Measurements from ENCODE around the gene U2AF1L4. TPM values are rescaled to one million over a fixed set of nuclear protein-coding genes. Genes with fewer than 3 reads are reported as not detected.

Gene U2AF1L4
- total RNA-seq, 3 donors from 2014 or later = 19.7 to 32.4 (median 32.1) TPM

DNA sequence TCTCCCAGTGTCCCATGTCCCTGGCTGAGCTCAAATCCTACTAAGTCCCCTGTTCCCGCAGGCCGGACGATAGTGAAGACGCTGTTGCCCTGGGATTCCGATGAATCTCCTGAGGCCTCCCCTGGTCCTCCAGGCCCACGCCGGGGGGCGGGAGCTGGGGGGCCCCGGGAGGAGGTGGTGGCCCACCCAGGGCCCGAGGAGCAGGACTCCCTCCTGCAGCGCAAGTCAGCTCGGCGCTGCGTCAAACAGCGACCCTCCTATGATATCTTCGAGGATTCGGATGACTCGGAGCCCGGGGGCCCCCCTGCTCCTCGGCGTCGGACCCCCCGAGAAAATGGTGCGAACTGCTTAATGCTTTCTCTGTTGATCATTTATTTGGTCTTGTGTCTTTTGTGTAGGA, 21.5 kb downstream of the U2AF1L4 start:
- Histone ChIP-seq H3K36me3 (ENCODE audit: low read depth) (peaks cover 35% of the 10 kb centered on the region), H3K9me3 (no peaks in the 10 kb centered on the region), H3K4me3 (no peak overlapping the region), H3K4me1 (ENCODE audit: low read depth) (peaks cover 9% of the 10 kb centered on the region)
- DNase-seq (no peak), ATAC-seq (no peak)
- intact Hi-C loops (cut with DNase I, micrococcal nuclease) = no loop called here
- TF ChIP-seq, protein P1, sequence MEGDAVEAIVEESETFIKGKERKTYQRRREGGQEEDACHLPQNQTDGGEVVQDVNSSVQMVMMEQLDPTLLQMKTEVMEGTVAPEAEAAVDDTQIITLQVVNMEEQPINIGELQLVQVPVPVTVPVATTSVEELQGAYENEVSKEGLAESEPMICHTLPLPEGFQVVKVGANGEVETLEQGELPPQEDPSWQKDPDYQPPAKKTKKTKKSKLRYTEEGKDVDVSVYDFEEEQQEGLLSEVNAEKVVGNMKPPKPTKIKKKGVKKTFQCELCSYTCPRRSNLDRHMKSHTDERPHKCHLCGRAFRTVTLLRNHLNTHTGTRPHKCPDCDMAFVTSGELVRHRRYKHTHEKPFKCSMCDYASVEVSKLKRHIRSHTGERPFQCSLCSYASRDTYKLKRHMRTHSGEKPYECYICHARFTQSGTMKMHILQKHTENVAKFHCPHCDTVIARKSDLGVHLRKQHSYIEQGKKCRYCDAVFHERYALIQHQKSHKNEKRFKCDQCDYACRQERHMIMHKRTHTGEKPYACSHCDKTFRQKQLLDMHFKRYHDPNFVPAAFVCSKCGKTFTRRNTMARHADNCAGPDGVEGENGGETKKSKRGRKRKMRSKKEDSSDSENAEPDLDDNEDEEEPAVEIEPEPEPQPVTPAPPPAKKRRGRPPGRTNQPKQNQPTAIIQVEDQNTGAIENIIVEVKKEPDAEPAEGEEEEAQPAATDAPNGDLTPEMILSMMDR (IDR thresholded peaks at IDR 0.05) = no peak

DNA sequence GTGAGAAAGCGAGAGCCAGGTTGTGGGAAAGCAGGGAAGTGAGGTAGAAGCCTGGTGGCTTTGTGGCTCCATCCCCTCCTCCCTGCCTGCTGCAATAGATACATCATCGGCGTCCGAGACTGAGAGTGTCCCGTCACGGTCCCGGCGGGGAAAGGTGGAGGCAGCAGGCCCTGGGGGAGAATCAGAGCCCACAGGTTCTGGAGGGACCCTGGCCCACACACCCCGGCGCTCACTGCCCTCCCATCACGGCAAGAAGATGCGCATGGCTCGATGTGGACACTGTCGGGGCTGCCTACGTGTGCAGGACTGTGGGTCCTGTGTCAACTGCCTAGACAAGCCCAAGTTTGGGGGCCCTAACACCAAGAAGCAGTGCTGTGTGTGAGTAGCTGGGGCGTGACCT, 22.3 kb downstream of the U2AF1L4 start:
- DNase-seq (no peak), ATAC-seq (no peak)
- Histone ChIP-seq H3K4me1 (ENCODE audit: low read depth) (peaks cover 10% of the 10 kb centered on the region), H3K4me3 (no peak overlapping the region), H3K9me3 (no peaks in the 10 kb centered on the region), H3K36me3 (ENCODE audit: low read depth) (peaks cover 31% of the 10 kb centered on the region)
- intact Hi-C loops (cut with DNase I, micrococcal nuclease) = no loop called here
- TF ChIP-seq, protein P1 (IDR thresholded peaks at IDR 0.05) = no peak

DNA sequence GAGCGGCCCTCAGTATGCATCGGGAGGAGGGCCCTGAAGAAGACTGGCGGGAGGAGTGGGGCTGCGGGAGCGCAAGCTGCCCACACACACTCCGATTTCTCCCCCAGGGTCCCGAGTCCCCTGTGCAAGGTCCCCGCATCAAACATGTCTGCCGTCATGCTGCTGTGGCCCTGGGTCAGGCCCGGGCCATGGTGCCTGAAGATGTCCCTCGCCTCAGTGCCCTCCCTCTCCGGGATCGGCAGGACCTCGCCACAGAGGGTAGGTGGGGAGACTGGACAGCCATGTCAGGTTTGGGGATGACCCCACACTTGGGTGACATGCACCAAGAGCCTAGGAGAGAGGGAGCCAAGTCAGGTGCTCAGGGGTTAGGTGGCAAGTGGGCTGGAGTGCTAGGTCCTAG, 22.8 kb downstream of the U2AF1L4 start:
- no peak for ATAC-seq

DNA sequence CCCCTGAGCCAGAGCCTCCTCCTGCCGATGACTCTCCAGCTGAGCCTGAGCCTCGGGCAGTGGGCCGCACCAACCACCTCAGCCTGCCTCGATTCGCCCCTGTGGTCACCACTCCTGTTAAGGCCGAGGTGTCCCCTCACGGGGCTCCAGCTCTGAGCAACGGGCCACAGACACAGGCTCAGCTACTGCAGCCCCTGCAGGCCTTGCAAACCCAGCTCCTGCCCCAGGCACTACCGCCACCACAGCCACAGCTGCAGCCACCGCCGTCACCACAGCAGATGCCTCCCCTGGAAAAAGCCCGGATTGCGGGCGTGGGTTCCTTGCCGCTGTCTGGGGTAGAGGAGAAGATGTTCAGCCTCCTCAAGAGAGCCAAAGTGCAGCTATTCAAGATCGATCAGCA, 23.8 kb downstream of the U2AF1L4 start:
- intact Hi-C loops (cut with DNase I, micrococcal nuclease) = no loop called here
- TF ChIP-seq, protein P1 (IDR thresholded peaks at IDR 0.05) = no peak
- no peaks in the 10 kb centered on the region for H3K9me3 ChIP-seq
- H3K4me3 ChIP-seq = no peak overlapping the region
- DNase-seq (no peak), ATAC-seq (no peak)
- H3K4me1 ChIP-seq (ENCODE audit: low read depth) = peaks cover 10% of the 10 kb centered on the region
- H3K36me3 ChIP-seq (ENCODE audit: low read depth) = peaks cover 24% of the 10 kb centered on the region

More for the DNA sequence above, 22.8 kb downstream of the U2AF1L4 start:
- intact Hi-C loops (cut with DNase I, micrococcal nuclease) = no loop called here
- no peaks in the 10 kb centered on the region for H3K9me3 ChIP-seq
- no peak for DNase-seq
- H3K36me3 ChIP-seq (ENCODE audit: low read depth) = peaks cover 27% of the 10 kb centered on the region
- peaks cover 10% of the 10 kb centered on the region for H3K4me1 ChIP-seq (ENCODE audit: low read depth)
- TF ChIP-seq, protein P1 (IDR thresholded peaks at IDR 0.05) = no peak
- H3K4me3 ChIP-seq = no peak overlapping the region

DNA sequence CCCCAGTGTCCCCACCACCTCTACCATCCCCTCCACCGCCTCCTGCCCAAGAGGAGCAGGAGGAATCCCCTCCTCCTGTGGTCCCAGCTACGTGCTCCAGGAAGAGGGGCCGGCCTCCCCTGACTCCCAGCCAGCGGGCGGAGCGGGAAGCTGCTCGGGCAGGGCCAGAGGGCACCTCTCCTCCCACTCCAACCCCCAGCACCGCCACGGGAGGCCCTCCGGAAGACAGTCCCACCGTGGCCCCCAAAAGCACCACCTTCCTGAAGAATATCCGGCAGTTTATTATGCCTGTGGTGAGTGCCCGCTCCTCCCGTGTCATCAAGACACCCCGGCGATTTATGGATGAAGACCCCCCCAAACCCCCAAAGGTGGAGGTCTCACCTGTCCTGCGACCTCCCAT, 24.6 kb downstream of the U2AF1L4 start:
- DNase-seq = no peak
- peaks cover 24% of the 10 kb centered on the region for H3K36me3 ChIP-seq (ENCODE audit: low read depth)
- TF ChIP-seq, protein P1 (IDR thresholded peaks at IDR 0.05) = no peak
- peaks cover 16% of the 10 kb centered on the region for H3K4me1 ChIP-seq (ENCODE audit: low read depth)
- intact Hi-C loops (cut with DNase I, micrococcal nuclease) = no loop called here
- no peak for ATAC-seq
- H3K4me3 ChIP-seq = no peak overlapping the region
- no peaks in the 10 kb centered on the region for H3K9me3 ChIP-seq

DNA sequence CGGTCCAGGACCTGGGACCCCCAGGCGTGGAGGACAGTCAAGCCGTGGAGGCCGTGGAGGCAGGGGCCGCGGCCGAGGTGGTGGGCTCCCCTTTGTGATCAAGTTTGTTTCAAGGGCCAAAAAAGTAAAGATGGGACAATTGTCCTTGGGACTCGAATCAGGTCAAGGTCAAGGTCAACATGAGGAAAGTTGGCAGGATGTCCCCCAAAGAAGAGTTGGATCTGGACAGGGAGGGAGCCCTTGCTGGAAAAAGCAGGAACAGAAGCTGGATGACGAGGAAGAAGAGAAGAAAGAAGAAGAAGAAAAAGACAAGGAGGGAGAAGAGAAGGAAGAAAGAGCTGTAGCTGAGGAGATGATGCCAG, 25.1 kb downstream of the U2AF1L4 start:
- TF ChIP-seq, protein P1 (IDR thresholded peaks at IDR 0.05) = no peak
- Histone ChIP-seq H3K9me3 (no peaks in the 10 kb centered on the region), H3K4me1 (ENCODE audit: low read depth) (peaks cover 21% of the 10 kb centered on the region), H3K36me3 (ENCODE audit: low read depth) (peaks cover 21% of the 10 kb centered on the region), H3K4me3 (no peak overlapping the region)
- intact Hi-C loops (cut with DNase I, micrococcal nuclease) = no loop called here
- DNase-seq = no peak
- ATAC-seq = no peak
